HG03045 (cell line): ENCODE results near the gene RPS6KC1.
"Not testable (repeated sequence)": the region's sequence is repeated elsewhere in the genome, so short reads cannot be mapped to it uniquely, and the experiment has no call there.

ENCODE experiments used
- ATAC-seq: cut with Tn5 transposase; IDR thresholded peaks from one replicate; pipeline ENCODE4 v1.9.1; 2021; ENCODE audit warnings: mild to moderate bottlenecking, moderate library complexity; ENCODE audit not compliant: unreplicated experiment

The RPS6KC1 gene

DNA sequence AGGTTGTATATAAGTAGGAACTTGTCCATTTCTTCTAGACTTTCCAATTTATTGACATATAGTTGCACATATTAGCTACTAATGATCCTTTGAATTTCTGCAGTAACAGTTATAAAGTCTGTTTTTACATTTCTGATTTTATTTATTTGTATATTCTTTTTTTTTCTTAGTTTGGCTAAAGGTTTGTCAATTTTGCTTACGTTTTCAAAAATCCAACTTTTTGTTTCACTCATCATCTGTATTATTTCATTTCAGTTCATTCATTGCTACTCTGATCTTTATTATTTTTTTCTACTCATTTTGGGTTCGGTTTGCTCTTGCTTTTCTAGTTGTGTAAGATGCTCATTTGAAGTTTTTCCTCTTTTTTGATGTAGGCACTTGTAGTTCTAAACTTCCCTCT is 97.9 kb downstream of the RPS6KC1 start:
- no peak for ATAC-seq

GRCh38 chr1:213150090-213150489 is 99.0 kb downstream of the RPS6KC1 start:
- not testable (repeated sequence) for ATAC-seq

DNA sequence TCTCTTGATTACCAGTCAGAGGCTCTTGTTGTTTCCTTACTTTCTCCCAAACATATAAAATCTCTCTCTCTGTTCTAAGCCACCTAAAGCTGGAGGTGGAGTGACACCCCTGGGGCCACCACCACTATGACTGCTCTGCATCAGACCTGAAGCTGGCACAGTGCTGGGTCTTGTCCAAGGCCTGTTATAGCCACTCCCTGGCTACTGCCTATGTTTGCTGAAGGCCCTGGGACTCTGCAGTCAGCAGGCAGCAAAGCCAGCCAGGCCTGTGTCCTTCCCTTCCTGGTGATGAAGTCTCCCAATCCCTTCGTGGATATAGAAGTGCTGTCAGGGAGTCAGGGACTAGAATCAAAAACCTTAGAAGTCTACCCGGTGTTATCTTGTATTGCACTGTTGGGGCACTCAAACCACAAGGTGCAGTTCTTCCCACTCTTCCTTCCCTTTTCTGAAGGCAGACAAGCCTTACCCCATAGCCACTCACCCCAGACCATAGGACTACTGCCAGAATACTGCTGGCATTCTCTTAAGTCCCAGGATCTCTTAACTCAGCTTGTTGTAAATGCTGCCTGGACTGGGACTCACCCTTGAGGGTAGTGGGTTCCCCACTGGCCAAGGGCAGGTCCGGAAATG is 103.1 kb downstream of the RPS6KC1 start:
- no peak for ATAC-seq

DNA sequence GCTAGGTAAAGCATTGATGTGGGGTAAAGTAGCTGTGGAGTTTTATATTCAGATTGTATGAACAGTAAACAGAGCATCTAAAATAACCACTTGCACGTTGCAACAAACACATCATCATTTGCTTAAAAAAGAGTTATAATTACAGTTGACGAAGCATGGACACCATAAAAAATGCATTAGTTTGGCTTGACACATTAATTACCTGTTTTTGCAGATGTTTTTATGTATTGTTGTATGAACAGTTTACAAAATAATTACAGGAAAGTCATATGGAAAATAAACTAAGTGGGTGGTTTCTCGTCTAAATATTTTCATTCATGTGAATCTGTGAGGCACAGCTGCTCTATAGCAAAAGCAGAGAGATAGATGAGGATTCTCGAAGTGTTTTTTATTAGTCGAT is 108.3 kb downstream of the RPS6KC1 start:
- no peak for ATAC-seq

GRCh38 chr1:213160442-213160841 is 109.4 kb downstream of the RPS6KC1 start:
- ATAC-seq: not testable (repeated sequence)

DNA sequence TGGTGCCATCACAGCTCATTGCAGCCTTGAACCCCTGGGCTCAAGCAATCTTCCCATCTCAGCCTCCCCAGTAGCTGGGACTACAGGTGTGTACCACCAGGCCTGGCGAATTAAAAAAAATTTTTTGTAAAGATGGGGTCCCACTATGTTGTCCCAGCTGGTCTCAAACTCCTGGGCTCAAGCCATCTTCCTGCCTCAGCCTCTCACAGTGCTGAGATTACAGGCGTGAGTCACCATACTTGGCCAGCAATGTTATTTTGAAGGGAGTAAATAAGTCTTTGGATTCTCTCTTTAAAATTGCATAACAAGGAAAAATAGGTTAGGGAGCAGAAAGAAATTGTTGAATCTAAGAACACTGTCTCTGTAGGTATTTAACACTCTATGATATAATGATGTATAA is 111.3 kb downstream of the RPS6KC1 start:
- ATAC-seq: no peak

- ATAC-seq: no peak
Observed at GRCh38 chr1:213162862-213163261, 111.8 kb downstream of the RPS6KC1 start.

- ATAC-seq: no peak
Observed at GRCh38 chr1:213163278-213163711, 112.3 kb downstream of the RPS6KC1 start.

DNA sequence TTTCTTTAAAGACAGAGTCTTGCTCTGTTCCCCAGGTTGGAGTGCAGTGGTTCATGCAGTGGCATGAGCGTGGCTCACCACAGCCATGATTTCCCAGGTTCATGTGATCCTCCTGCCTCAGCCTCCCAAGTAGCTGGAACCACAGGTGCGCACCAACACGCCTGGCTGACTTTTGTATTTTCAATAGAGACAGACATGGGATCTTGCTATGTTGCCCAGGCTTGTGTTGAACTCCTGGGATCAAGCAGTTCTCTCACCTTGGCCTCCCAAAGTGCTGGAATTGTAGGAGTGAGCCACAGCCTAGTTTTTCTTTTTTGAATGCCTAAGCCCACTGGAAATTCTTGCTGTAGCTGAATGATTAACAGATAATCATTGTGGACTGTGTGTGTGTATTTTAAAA is 113.5 kb downstream of the RPS6KC1 start:
- ATAC-seq: no peak

- ATAC-seq: no peak
Observed at GRCh38 chr1:213166852-213167251, 115.8 kb downstream of the RPS6KC1 start.

GRCh38 chr1:213171711-213172110 is 120.7 kb downstream of the RPS6KC1 start:
- ATAC-seq: no peak

DNA sequence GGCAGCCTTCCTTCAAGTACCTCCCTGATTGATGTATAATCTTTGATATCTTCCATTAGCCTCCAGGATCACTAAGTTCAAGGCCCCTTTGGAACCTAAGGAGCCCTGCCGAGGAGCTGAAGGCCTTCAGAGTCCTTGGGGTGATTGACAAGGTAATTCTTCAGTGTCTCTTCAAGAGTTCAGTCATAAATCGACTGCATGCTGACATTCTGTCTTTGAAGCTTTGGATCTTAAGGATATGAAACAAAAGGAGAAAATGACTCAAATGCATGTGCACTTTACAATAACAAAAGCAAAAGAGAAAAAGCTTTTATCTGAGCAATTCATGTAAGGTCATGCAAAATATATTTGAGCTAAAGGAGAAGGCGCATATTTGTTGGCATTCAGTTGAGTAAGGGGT is 125.3 kb downstream of the RPS6KC1 start:
- no peak for ATAC-seq

DNA sequence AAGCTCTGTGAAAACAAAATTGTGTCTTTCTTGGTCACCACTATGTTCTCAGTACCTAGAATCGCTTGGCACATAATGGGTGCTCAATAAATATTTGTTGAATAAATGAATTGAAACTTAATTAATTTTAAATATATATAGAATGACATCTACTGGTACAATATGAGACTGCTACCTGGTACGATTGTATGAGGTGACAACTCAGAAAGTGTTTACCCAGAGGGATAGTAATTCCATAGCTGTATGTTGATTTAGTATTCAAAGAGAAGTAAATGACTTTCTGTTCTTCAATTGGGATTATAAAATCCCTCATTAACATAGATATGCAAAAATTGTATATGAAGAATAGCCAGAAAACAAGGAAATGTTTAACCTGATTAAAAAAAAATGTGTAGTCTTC is 128.7 kb downstream of the RPS6KC1 start:
- no peak for ATAC-seq

GRCh38 chr1:213180833-213181232 is 129.8 kb downstream of the RPS6KC1 start:
- ATAC-seq: no peak

DNA sequence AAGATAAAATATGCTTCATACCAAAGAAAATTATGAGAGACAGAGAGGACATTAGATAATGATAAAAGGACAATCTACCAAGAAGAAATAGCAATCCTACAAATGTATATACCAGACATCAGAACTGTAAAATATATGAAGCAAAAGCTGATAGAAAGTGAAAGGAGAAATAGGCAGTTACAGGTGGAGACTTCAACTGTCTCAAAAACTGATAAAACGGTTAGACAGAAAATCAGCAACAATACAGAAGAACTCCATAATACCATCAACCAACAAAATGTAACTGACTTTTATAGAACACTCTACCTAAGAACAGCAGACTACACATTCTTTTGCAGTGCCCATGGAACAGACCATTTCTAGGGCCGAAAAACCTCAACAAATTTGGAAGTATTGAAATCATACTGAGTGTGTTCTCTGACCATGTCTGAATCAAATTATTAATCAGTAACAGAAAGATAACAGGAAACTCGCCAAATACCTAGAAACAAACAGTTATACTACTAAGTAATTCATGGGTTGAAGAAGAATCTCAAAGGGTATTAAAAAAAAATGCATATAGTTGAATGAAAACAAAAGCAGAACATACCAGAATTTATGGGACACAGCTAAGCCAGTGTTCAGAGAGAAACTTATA is 132.1 kb downstream of the RPS6KC1 start:
- no peak for ATAC-seq

DNA sequence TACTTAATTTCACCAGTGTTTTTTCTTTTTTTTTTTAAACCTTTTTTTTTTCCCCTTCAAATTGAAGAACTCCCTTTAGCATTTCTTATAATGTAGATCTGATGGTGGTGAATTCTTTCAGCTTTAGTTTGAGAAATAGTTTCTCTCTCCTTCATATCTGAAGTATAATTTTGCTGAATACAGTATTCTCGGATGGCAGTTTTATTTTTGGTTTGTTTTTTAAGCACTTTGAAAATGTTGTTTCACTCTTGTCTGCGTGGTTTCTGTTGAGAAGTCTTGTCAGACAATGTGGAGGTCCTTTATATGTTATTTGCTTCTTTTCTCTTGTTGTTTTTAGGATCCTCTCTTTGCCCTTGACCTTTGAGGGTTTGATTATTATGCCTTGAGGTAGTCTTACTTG is 135.1 kb downstream of the RPS6KC1 start:
- ATAC-seq: no peak

- ATAC-seq: no peak
Observed at GRCh38 chr1:213192026-213192425, 141.0 kb downstream of the RPS6KC1 start.

GRCh38 chr1:213194383-213194782 is 143.3 kb downstream of the RPS6KC1 start:
- ATAC-seq: no peak

GRCh38 chr1:213194855-213195254 is 143.8 kb downstream of the RPS6KC1 start:
- ATAC-seq: no peak

DNA sequence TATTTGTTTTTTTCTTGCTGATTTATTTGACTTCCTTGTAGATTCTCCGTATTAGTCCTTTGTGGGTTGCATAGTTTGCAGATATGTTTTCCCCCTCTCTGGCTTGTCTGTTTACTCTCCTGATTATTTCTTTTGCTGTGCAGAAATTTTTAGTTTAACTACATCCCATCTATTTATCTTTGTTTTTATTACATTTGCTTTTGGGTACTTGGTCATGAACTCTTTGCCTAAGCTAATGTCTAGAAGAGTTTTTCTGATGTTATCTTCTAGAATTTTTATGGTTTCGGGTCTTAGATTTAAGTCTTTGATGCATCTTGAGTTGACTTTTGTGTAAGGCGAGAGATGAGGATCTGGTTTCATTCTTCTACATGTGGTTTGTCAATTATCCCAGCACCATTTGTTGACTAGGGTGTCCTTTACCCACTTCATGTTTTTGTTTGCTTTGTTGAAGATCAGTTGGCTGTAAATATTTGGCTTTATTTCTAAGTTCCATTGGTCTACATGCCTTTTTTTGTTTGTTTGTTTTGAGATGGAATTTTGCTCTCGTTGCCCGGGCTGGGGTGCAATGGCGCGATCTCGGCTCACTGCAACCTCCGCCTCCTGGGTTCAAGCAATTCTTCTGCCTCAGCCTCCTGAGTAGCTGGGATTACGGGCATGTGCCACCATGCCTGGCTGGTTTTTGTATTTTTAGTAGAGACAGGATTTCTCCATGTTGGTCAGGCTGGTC is 145.4 kb downstream of the RPS6KC1 start:
- not testable (repeated sequence) for ATAC-seq

DNA sequence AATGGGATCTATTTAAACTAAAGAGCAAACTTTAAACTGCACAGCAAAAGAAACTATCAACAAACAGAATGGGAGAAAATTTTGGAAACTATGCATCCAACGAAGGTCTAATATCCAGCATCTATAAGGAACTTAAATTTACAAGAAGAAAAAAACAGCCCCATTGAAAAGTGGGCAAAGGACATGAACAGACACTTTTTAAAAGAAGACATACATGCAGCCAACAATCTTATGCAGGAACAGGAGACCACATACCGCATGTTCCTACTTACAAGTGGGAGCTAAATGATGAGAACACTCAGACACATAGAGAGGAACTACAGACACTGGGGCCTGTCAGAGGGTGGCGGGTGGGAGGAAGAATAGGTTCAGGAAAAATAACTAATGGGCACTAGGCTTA is 149.6 kb downstream of the RPS6KC1 start:
- no peak for ATAC-seq
